GM23338 (cell line): Measurements from ENCODE around the gene SIDT1. TPM values are rescaled to one million over a fixed set of nuclear protein-coding genes. Genes with fewer than 3 reads are reported as not detected.

ENCODE experiments used
- ATAC-seq: fragments of 200-7000 bp; cut with Tn5 transposase; 3 replicates; pipeline ENCODE4 v1.9.1; 2020
- DNase-seq: peaks from one replicate; pipeline ENCODE4 v3.0.0-alpha.2; 2015; ENCODE audit warnings: low spot score
- H2AFZ ChIP-seq: fragments of 200-600 bp; sonication (generic); 2 replicates; pipeline ENCODE4 v1.8.0; 2016; ENCODE audit warnings: antibody characterized with exemption, mild to moderate bottlenecking, moderate library complexity
- H3F3A ChIP-seq: fragments of 200-600 bp; sonication (generic); replicated peaks from 2 replicates; pipeline ENCODE4 v1.8.0; 2017; ENCODE audit warnings: antibody characterized with exemption, mixed run types, low read depth
- H3K27ac ChIP-seq: fragments of 200-600 bp; sonication (generic); 2 replicates; pipeline ENCODE4 v1.6.1; 2016; ENCODE audit warnings: low read depth
- H3K27me3 ChIP-seq: fragments of 200-600 bp; sonication (generic); 2 replicates; pipeline ENCODE4 v1.8.0; 2016; ENCODE audit warnings: mild to moderate bottlenecking, mixed run types, moderate library complexity; ENCODE audit not compliant: insufficient read depth
- H3K36me3 ChIP-seq: fragments of 200-600 bp; sonication (generic); 2 replicates; pipeline ENCODE4 v1.8.0; 2016; ENCODE audit warnings: mild to moderate bottlenecking; ENCODE audit not compliant: insufficient read depth
- H3K4me1 ChIP-seq: fragments of 200-600 bp; sonication (generic); 2 replicates; pipeline ENCODE4 v1.8.0; 2016; ENCODE audit warnings: mild to moderate bottlenecking, moderate library complexity; ENCODE audit not compliant: insufficient read depth
- H3K4me2 ChIP-seq: fragments of 200-600 bp; sonication (generic); 2 replicates; pipeline ENCODE4 v1.7.1; 2017; ENCODE audit warnings: mixed run types
- H3K4me3 ChIP-seq: fragments of 200-600 bp; sonication (generic); 2 replicates; pipeline ENCODE4 v1.6.1; 2016; ENCODE audit warnings: mixed run types
- H3K79me2 ChIP-seq: fragments of 200-600 bp; sonication (generic); replicated peaks from 2 replicates; pipeline ENCODE4 v1.8.0; 2017; ENCODE audit warnings: mild to moderate bottlenecking; ENCODE audit not compliant: insufficient read depth
- H3K9me2 ChIP-seq: fragments of 200-600 bp; sonication (generic); 2 replicates; pipeline ENCODE4 v1.8.0; 2017; ENCODE audit not compliant: insufficient read depth
- H4K20me1 ChIP-seq: fragments of 200-600 bp; sonication (generic); replicated peaks from 2 replicates; pipeline ENCODE4 v1.8.0; 2017; ENCODE audit warnings: mild to moderate bottlenecking; ENCODE audit not compliant: insufficient read depth
- H3K27ac Mint-ChIP-seq: 2 replicates; pipeline ENCODE4 v1.8.0; 2020; ENCODE audit warnings: inconsistent platforms, mild to moderate bottlenecking, moderate library complexity, mixed read lengths
- H3K27me3 Mint-ChIP-seq: 3 replicates; pipeline ENCODE4 v1.8.0; 2022; ENCODE audit warnings: low read depth, mild to moderate bottlenecking, moderate library complexity, mixed read lengths, inconsistent platforms; ENCODE audit not compliant: insufficient read depth, poor library complexity
- H3K36me3 Mint-ChIP-seq: 3 replicates; pipeline ENCODE4 v1.8.0; 2021; ENCODE audit warnings: low read depth, mild to moderate bottlenecking, inconsistent platforms, moderate library complexity, mixed read lengths
- H3K4me1 Mint-ChIP-seq: 3 replicates; pipeline ENCODE4 v1.8.0; 2020; ENCODE audit warnings: mild to moderate bottlenecking, inconsistent platforms, mixed read lengths
- H3K4me3 Mint-ChIP-seq: 3 replicates; pipeline ENCODE4 v1.8.0; 2021; ENCODE audit warnings: moderate library complexity, mild to moderate bottlenecking, inconsistent platforms, mixed read lengths
- H3K9me3 Mint-ChIP-seq: 3 replicates; pipeline ENCODE4 v1.8.0; 2020; ENCODE audit warnings: moderate library complexity, mild to moderate bottlenecking, inconsistent platforms, mixed read lengths
- CREB1 ChIP-seq: fragments of 250-450 bp; sonication (Bioruptor Pico); IDR thresholded peaks from 2 replicates; pipeline ENCODE4 v1.5.0; 2020; ENCODE audit warnings: low read depth, mild to moderate bottlenecking, moderate library complexity
- CTCF ChIP-seq, 2 experiments: fragments of 200-600 bp in 1 of 2; sonication (generic) in 1 of 2; conservative IDR thresholded peaks; 2 replicates each; pipeline versions ENCODE4 v1.5.1 to v1.6.1; 2016 to 2017; ENCODE audit warnings: antibody characterized with exemption in 2 of 2, low read depth in 2 of 2, mild to moderate bottlenecking in 2 of 2, moderate library complexity in 1 of 2
- ETS1 ChIP-seq: IDR thresholded peaks from 2 replicates; pipeline ENCODE4 v1.6.1; 2016; ENCODE audit warnings: antibody characterized with exemption
- EZH2 ChIP-seq: fragments of 200-600 bp; sonication (generic); IDR thresholded peaks from one replicate; pipeline ENCODE4 v1.8.0; 2017; ENCODE audit warnings: antibody characterized with exemption, mild to moderate bottlenecking, low read depth; ENCODE audit not compliant: unreplicated experiment
- EZH2phosphoT487 ChIP-seq: fragments of 200-600 bp; sonication (generic); IDR thresholded peaks from one replicate; pipeline ENCODE4 v1.8.1; 2018; ENCODE audit warnings: antibody characterized with exemption; ENCODE audit not compliant: unreplicated experiment
- JUNB ChIP-seq: IDR thresholded peaks from one replicate; pipeline ENCODE4 v1.6.1; 2016; ENCODE audit warnings: antibody characterized with exemption; ENCODE audit not compliant: unreplicated experiment
- NANOG ChIP-seq: IDR thresholded peaks from 2 replicates; pipeline ENCODE4 v1.6.1; 2016; ENCODE audit warnings: antibody characterized with exemption, borderline replicate concordance
- POLR2AphosphoS5 ChIP-seq: IDR thresholded peaks from 2 replicates; pipeline ENCODE4 v1.6.1; 2016; ENCODE audit warnings: antibody characterized with exemption, low read depth
- STAT1 ChIP-seq: IDR thresholded peaks from one replicate; pipeline ENCODE4 v1.6.1; 2016; ENCODE audit warnings: antibody characterized with exemption; ENCODE audit not compliant: unreplicated experiment
- ZNF114 ChIP-seq: fragments of 250-450 bp; sonication (Bioruptor Pico); IDR thresholded peaks from 2 replicates; pipeline ENCODE4 v1.5.0; 2020; ENCODE audit warnings: mild to moderate bottlenecking, moderate library complexity
- ZNF331 ChIP-seq: fragments of 250-450 bp; sonication (Bioruptor Pico); IDR thresholded peaks from 2 replicates; pipeline ENCODE4 v1.5.0; 2020; ENCODE audit warnings: low read depth, mild to moderate bottlenecking, moderate library complexity
- polyA plus RNA-seq: library from polyadenylated mRNA; unstranded; fragments of >200 nt; fragmentation: Nextera tagmentation; extraction: Ambion mirVana; gene quantifications from 2 replicates; pipeline ENCODE4 v1.2.1, GENCODE V29; 2016
- total RNA-seq: library from RNA; depleted of rRNA; stranded (reverse); fragments of >200 nt; shearing (Covaris generic); gene quantifications from 2 replicates; pipeline ENCODE4 v1.2.3, GENCODE V29; 2014
- TF ChIP-seq, protein P1 (sequence below): IDR thresholded peaks from one replicate; pipeline ENCODE4 v1.6.1; 2018; ENCODE audit warnings: antibody characterized with exemption; ENCODE audit not compliant: unreplicated experiment

SIDT1 gene
- total and polyA plus RNA-seq, 2 experiments from 2014 or later = 0.10 TPM; not detected in 1

- TF ChIP-seq, protein P1, sequence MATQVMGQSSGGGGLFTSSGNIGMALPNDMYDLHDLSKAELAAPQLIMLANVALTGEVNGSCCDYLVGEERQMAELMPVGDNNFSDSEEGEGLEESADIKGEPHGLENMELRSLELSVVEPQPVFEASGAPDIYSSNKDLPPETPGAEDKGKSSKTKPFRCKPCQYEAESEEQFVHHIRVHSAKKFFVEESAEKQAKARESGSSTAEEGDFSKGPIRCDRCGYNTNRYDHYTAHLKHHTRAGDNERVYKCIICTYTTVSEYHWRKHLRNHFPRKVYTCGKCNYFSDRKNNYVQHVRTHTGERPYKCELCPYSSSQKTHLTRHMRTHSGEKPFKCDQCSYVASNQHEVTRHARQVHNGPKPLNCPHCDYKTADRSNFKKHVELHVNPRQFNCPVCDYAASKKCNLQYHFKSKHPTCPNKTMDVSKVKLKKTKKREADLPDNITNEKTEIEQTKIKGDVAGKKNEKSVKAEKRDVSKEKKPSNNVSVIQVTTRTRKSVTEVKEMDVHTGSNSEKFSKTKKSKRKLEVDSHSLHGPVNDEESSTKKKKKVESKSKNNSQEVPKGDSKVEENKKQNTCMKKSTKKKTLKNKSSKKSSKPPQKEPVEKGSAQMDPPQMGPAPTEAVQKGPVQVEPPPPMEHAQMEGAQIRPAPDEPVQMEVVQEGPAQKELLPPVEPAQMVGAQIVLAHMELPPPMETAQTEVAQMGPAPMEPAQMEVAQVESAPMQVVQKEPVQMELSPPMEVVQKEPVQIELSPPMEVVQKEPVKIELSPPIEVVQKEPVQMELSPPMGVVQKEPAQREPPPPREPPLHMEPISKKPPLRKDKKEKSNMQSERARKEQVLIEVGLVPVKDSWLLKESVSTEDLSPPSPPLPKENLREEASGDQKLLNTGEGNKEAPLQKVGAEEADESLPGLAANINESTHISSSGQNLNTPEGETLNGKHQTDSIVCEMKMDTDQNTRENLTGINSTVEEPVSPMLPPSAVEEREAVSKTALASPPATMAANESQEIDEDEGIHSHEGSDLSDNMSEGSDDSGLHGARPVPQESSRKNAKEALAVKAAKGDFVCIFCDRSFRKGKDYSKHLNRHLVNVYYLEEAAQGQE = no peak
- TF ChIP-seq CREB1 (CRISPR knock-in tag) (no peak), ETS1 (no peak), POLR2AphosphoS5 (no peak), ZNF114 (no peak)
Measured at GRCh38 chr3:113485161-113485609, 47.2 kb upstream of the SIDT1 start (continued).

- no peaks in the 10 kb centered on the region for H3K4me1 Mint-ChIP-seq
- Histone ChIP-seq H2AFZ (no peak overlapping the region), H3K27ac (no peak overlapping the region), H4K20me1 (no peaks in the 10 kb centered on the region), H3K9me2 (no peaks in the 10 kb centered on the region), H3K4me3 (no peak overlapping the region), H3K36me3 (no peaks in the 10 kb centered on the region), H3K79me2 (no peaks in the 10 kb centered on the region), H3K4me1 (no peaks in the 10 kb centered on the region), H3K4me2 (no peak overlapping the region), H3K27me3 (no peaks in the 10 kb centered on the region), H3F3A (no peaks in the 10 kb centered on the region)
- TF ChIP-seq NANOG (no peak), CTCF (conservative IDR thresholded peaks at IDR 0.05; ENCODE audit: low read depth in 2 of 2) (peak; percentile 58 to 61)
- no peak overlapping the region for H3K4me3 Mint-ChIP-seq
- DNase-seq (peak; percentile 56), ATAC-seq (peak; percentile 46; the same call in 2 of the 3 replicates)
- peaks cover 11% of the 10 kb centered on the region; the same call in 2 of the 3 replicates for H3K36me3 Mint-ChIP-seq
- H3K9me3 Mint-ChIP-seq = no peaks in the 10 kb centered on the region
- no peaks in the 10 kb centered on the region for H3K27me3 Mint-ChIP-seq
- H3K27ac Mint-ChIP-seq = peak overlapping the region; percentile 18; the same call in 1 of the 2 replicates
Measured at GRCh38 chr3:113495035-113495434, 37.3 kb upstream of the SIDT1 start.

DNA sequence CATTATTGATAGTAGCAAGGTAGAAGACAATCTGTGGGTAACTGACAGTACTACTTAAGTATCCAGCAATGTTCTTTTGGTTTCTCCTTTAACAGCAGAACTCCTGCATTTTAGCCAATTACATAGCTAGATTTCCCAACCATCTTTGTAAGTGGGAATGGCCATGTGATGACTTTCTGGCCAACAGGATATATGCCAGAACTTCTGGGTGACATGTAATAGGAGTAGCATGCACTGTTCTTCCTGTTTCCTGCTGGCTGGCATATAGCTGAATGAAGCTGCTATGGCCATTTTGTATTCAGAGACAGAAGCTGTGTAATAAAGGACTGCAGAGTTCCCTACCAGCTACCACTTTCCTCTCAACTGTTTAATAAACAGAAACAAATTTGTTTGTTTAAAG, 35.4 kb upstream of the SIDT1 start:
- peaks cover 3% of the 10 kb centered on the region; the same call in 1 of the 3 replicates for H3K36me3 Mint-ChIP-seq
- no peaks in the 10 kb centered on the region for H3K9me2 ChIP-seq
- no peaks in the 10 kb centered on the region for H3K27me3 Mint-ChIP-seq
- H3K9me3 Mint-ChIP-seq = no peaks in the 10 kb centered on the region
- no peaks in the 10 kb centered on the region for H3F3A ChIP-seq
- H3K4me1 ChIP-seq = no peaks in the 10 kb centered on the region
- H3K4me2 ChIP-seq = no peak overlapping the region
- no peak overlapping the region for H3K27ac ChIP-seq
- no peaks in the 10 kb centered on the region for H3K27me3 ChIP-seq
- H3K4me3 ChIP-seq = no peak overlapping the region
- ATAC-seq = no peak
- H3K27ac Mint-ChIP-seq = no peak overlapping the region
- no peaks in the 10 kb centered on the region for H4K20me1 ChIP-seq
- H2AFZ ChIP-seq = no peak overlapping the region
- no peak overlapping the region for H3K4me3 Mint-ChIP-seq
- DNase-seq = no peak
- H3K36me3 ChIP-seq = no peaks in the 10 kb centered on the region
- H3K4me1 Mint-ChIP-seq = no peaks in the 10 kb centered on the region; the same call in 2 of the 3 replicates
- H3K79me2 ChIP-seq = no peaks in the 10 kb centered on the region
- TF ChIP-seq EZH2 (no peak), STAT1 (no peak), ZNF331 (CRISPR knock-in tag) (no peak), CTCF (conservative IDR thresholded peaks at IDR 0.05; ENCODE audit: low read depth in 2 of 2) (no peak), POLR2AphosphoS5 (no peak), ZNF114 (no peak), JUNB (no peak), NANOG (no peak), EZH2phosphoT487 (no peak), ETS1 (no peak)
